Ovary (tissue), 1 donor: Measurements from ENCODE around the gene BPI.
"Not testable (repeated sequence)": the region's sequence is repeated elsewhere in the genome, so short reads cannot be mapped to it uniquely, and the experiment has no call there.

ENCODE experiments used
- EP300 ChIP-seq: sonication (generic); formaldehyde crosslinking; IDR thresholded peaks from one replicate; pipeline ENCODE4 v1.6.1; 2017; ENCODE audit warnings: antibody characterized with exemption
- POLR2A ChIP-seq: fragments of 450-650 bp; IDR thresholded peaks from one replicate; pipeline ENCODE4 v1.6.1; 2017; ENCODE audit warnings: antibody characterized with exemption, mild to moderate bottlenecking, moderate library complexity

DNA sequence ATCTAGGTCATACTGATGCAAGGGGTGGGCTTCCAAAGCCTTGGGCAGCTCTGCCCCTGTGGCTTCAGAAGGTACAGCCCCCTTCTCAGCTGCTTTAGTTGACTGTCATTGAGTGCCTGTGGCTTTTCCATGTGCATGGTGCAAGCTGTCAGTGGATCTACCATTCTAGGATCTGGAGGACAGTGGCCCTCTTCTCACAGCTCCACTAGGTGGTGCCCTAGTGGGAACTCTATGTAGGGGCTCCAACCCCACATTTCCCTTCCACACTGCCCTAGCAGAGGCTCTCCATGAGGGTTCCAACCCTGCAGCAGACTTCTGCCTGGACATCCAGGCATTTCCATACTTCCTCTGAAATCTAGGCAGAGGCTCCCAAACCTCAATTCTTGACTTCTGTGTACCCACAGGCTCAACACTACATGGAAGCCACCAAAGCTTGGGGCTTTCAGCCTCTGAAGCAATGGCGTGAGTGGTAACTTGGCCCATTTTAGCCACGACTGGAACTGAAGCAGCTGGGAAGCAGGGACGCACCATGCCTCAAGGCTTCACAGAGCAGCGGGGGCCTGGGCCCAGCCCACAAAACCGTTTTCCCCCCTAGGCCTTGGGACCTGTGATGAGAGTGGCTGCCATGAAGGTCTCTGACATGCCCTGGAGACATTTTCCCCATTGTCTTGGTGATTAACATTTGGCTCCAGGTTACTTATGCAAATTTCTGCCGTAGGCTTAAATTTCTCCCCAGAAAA lies 22.6 kb upstream of the BPI start:
- not testable (repeated sequence) for TF ChIP-seq EP300, POLR2A
